ENCODE results near the gene RNF2. TPM values are rescaled to one million over a fixed set of nuclear protein-coding genes. Genes with fewer than 3 reads are reported as not detected.

RNF2 gene
- total RNA-seq, 1 donor from 2014 or later: 24.5 TPM

- Mint-ChIP-seq H3K4me3 (no peak overlapping the region), H3K36me3 (ENCODE audit: low read depth) (peaks cover 3% of the 10 kb centered on the region), H3K27me3 (no peaks in the 10 kb centered on the region), H3K27ac (no peak overlapping the region), H3K9me3 (no peaks in the 10 kb centered on the region), H3K4me1 (peaks cover 13% of the 10 kb centered on the region)
- CTCF ChIA-PET: no interaction called here
- ATAC-seq (ENCODE audit: low read depth) (no peak), DNase-seq (no peak)
- intact Hi-C loops (cut with micrococcal nuclease): loop anchor here (10.0 kb wide), 2 partner anchors 1043 to 1407 kb away; partner anchors contain the start of gene ARPC5
- TF ChIP-seq CTCF (IDR thresholded peaks at IDR 0.05): no peak
- POLR2A ChIA-PET: no interaction called here
These were observed 3.6 kb upstream of the RNF2 start for GRCh38 chr1:185041742-185042141.

GRCh38 chr1:185042737-185043136 lies 2.6 kb upstream of the RNF2 start:
- Mint-ChIP-seq H3K27me3 (no peaks in the 10 kb centered on the region), H3K9me3 (no peaks in the 10 kb centered on the region), H3K4me3 (no peak overlapping the region), H3K36me3 (ENCODE audit: low read depth) (peaks cover 3% of the 10 kb centered on the region), H3K4me1 (peaks cover 22% of the 10 kb centered on the region), H3K27ac (no peak overlapping the region)
- ChIA-PET POLR2A (interaction anchor here (3.9 kb wide), 1 partner anchor 114 kb away, joined by 40 read pairs; the partner anchor contains the start of genes SWT1 and TRMT1L), CTCF (no interaction called here)
- DNase-seq (no peak), ATAC-seq (ENCODE audit: low read depth) (no peak)
- intact Hi-C loops (cut with micrococcal nuclease): loop anchor here (10.0 kb wide), 2 partner anchors 1042 to 1408 kb away; partner anchors contain the start of gene ARPC5
- no peak for TF ChIP-seq CTCF (IDR thresholded peaks at IDR 0.05)

- TF ChIP-seq CTCF (IDR thresholded peaks at IDR 0.05): no peak
- ATAC-seq (ENCODE audit: low read depth) (no peak), DNase-seq (no peak)
- Mint-ChIP-seq H3K9me3 (no peaks in the 10 kb centered on the region), H3K36me3 (ENCODE audit: low read depth) (peaks cover 3% of the 10 kb centered on the region), H3K4me1 (peaks cover 31% of the 10 kb centered on the region), H3K27me3 (no peaks in the 10 kb centered on the region), H3K27ac (peak overlapping the region; percentile 91), H3K4me3 (peak overlapping the region; percentile 92)
- intact Hi-C loops (cut with micrococcal nuclease): loop anchor here (2.0 to 10.0 kb wide), 5 partner anchors 62 to 1410 kb away; partner anchors contain the start of genes ARPC5 and IVNS1ABP
- ChIA-PET CTCF (interaction anchor here (1.1 to 1.6 kb wide), 2 partner anchors 111 to 637 kb away, joined by 3 to 4 read pairs; no protein-coding TSS in a partner anchor), POLR2A (interaction anchor here (1.3 to 3.9 kb wide), 3 partner anchors 15 to 290 kb away, joined by 3 to 40 read pairs (median 13); partner anchors contain the start of genes EDEM3, SWT1 and TRMT1L)
These were observed 971 bp upstream of the RNF2 start for GRCh38 chr1:185044387-185044786.

- H3K27me3 Mint-ChIP-seq: no peaks in the 10 kb centered on the region
- H3K27ac Mint-ChIP-seq: peak overlapping the region; percentile 74
- H3K4me3 Mint-ChIP-seq: peak overlapping the region; percentile 92
- H3K4me1 Mint-ChIP-seq: peaks cover 34% of the 10 kb centered on the region
- CTCF ChIA-PET: interaction anchor here (1.0 to 1.6 kb wide), 3 partner anchors 124 to 635 kb away, joined by 3 to 6 read pairs (median 4); no protein-coding TSS in a partner anchor
- H3K9me3 Mint-ChIP-seq: no peaks in the 10 kb centered on the region
- POLR2A ChIA-PET: interaction anchor here (0.5 to 3.9 kb wide), 8 partner anchors 13 to 1329 kb away, joined by 3 to 40 read pairs (median 8); partner anchors contain the start of genes EDEM3, NIBAN1, SWT1 and TPR
- intact Hi-C loops (cut with micrococcal nuclease): loop anchor here (1.0 to 10.0 kb wide), 11 partner anchors 63 to 1411 kb away; partner anchors contain the start of genes ARPC5, EDEM3, IVNS1ABP and ODR4
- TF ChIP-seq CTCF (IDR thresholded peaks at IDR 0.05): no peak
- DNase-seq (peak; percentile 17), ATAC-seq (ENCODE audit: low read depth) (peak; percentile 12)
- peaks cover 3% of the 10 kb centered on the region for H3K36me3 Mint-ChIP-seq (ENCODE audit: low read depth)
These were observed 595 bp downstream of the RNF2 start for GRCh38 chr1:185045814-185046492.

- ChIA-PET CTCF (interaction anchor here (1.0 to 1.6 kb wide), 2 partner anchors 123 to 241 kb away, joined by 3 to 6 read pairs; no protein-coding TSS in a partner anchor), POLR2A (interaction anchor here (1.8 to 3.9 kb wide), 3 partner anchors 15 to 292 kb away, joined by 5 to 40 read pairs (median 13); partner anchors contain the start of genes EDEM3, SWT1 and TRMT1L)
- Mint-ChIP-seq H3K9me3 (no peaks in the 10 kb centered on the region), H3K27me3 (no peaks in the 10 kb centered on the region), H3K4me1 (peaks cover 39% of the 10 kb centered on the region), H3K27ac (peak overlapping the region; percentile 74), H3K36me3 (ENCODE audit: low read depth) (peaks cover 5% of the 10 kb centered on the region), H3K4me3 (peak overlapping the region; percentile 92)
- no peak for ATAC-seq (ENCODE audit: low read depth)
- intact Hi-C loops (cut with micrococcal nuclease): loop anchor here (5.0 to 10.0 kb wide), 3 partner anchors 646 to 1412 kb away; partner anchors contain the start of gene ARPC5
- TF ChIP-seq CTCF (IDR thresholded peaks at IDR 0.05): no peak
- DNase-seq: no peak
These were observed 1.3 kb downstream of the RNF2 start for GRCh38 chr1:185046668-185047067.
